Glutamatergic neuron (in vitro differentiated cells): ENCODE measurements around the gene DUS2. TPM values are rescaled to one million over a fixed set of nuclear protein-coding genes. Genes with fewer than 3 reads are reported as not detected.

Experiments
- DNase-seq: peaks from one replicate; pipeline ENCODE4 v3.0.0; 2022
- H3K27ac Mint-ChIP-seq: one replicate; pipeline ENCODE4 v1.8.0; 2020; ENCODE audit warnings: mild to moderate bottlenecking, mixed read lengths, inconsistent platforms; ENCODE audit not compliant: unreplicated experiment
- H3K27me3 Mint-ChIP-seq: one replicate; pipeline ENCODE4 v1.8.0; 2020; ENCODE audit warnings: mild to moderate bottlenecking, moderate library complexity, mixed read lengths, inconsistent platforms; ENCODE audit not compliant: unreplicated experiment
- H3K36me3 Mint-ChIP-seq: one replicate; pipeline ENCODE4 v1.8.0; 2020; ENCODE audit warnings: mild to moderate bottlenecking, mixed read lengths, inconsistent platforms; ENCODE audit not compliant: unreplicated experiment
- H3K4me1 Mint-ChIP-seq: one replicate; pipeline ENCODE4 v1.8.0; 2020; ENCODE audit warnings: mild to moderate bottlenecking, low read depth, mixed read lengths, inconsistent platforms; ENCODE audit not compliant: unreplicated experiment
- H3K4me3 Mint-ChIP-seq: one replicate; pipeline ENCODE4 v1.8.0; 2020; ENCODE audit warnings: mild to moderate bottlenecking, mixed read lengths, inconsistent platforms; ENCODE audit not compliant: unreplicated experiment
- H3K9me3 Mint-ChIP-seq: one replicate; pipeline ENCODE4 v1.8.0; 2020; ENCODE audit warnings: mild to moderate bottlenecking, moderate library complexity, mixed read lengths, inconsistent platforms; ENCODE audit not compliant: unreplicated experiment
- total RNA-seq: library from RNA; stranded (reverse); fragmentation: NEBNext Ultra II Directional; extraction: Animal tissue kit (Norgen Biotek cat#: 25700); gene quantifications from one replicate; pipeline ENCODE4 v1.2.1, GENCODE V29; 2021; ENCODE audit not compliant: unreplicated experiment
- TF ChIP-seq, protein P1 (sequence below): fragments of 200-600 bp; sonication (generic); IDR thresholded peaks from one replicate; pipeline ENCODE4 v1.5.0; 2021; ENCODE audit not compliant: partially characterized antibody, unreplicated experiment

The DUS2 gene
- total RNA-seq, 1 donor from 2014 or later = 21.0 TPM

DNA sequence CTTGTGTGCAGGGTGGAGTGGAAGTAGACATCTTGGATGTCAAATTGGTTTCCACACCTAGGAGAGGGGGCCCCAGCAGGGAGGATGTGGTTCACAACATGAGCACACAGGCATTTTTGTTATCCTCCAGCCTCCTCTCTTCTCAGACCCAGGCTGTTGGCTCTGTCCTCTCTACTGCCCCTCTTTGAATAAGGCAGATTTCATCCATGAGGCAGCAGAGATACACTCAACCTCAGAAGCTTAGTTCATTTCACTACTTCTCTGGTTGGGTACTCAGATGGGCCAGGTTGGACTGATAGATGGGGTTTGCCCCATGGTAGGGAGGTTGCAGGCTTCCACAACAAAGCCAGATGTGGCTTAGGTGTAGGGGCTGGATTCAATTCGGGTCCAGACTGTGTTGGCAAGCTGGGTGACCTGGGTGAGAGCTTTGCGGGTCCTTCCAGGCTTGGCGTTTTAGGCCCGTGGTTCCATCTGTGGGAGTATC is 39.9 kb downstream of the DUS2 start:
- DNase-seq = no peak
- peaks cover 1% of the 10 kb centered on the region for H3K27me3 Mint-ChIP-seq
- no peak overlapping the region for H3K27ac Mint-ChIP-seq
- no peak overlapping the region for H3K4me3 Mint-ChIP-seq
- TF ChIP-seq, protein P1, sequence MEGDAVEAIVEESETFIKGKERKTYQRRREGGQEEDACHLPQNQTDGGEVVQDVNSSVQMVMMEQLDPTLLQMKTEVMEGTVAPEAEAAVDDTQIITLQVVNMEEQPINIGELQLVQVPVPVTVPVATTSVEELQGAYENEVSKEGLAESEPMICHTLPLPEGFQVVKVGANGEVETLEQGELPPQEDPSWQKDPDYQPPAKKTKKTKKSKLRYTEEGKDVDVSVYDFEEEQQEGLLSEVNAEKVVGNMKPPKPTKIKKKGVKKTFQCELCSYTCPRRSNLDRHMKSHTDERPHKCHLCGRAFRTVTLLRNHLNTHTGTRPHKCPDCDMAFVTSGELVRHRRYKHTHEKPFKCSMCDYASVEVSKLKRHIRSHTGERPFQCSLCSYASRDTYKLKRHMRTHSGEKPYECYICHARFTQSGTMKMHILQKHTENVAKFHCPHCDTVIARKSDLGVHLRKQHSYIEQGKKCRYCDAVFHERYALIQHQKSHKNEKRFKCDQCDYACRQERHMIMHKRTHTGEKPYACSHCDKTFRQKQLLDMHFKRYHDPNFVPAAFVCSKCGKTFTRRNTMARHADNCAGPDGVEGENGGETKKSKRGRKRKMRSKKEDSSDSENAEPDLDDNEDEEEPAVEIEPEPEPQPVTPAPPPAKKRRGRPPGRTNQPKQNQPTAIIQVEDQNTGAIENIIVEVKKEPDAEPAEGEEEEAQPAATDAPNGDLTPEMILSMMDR = no peak
- peaks cover 5% of the 10 kb centered on the region for H3K36me3 Mint-ChIP-seq
- H3K9me3 Mint-ChIP-seq = peaks cover 3% of the 10 kb centered on the region
- H3K4me1 Mint-ChIP-seq = peaks cover 10% of the 10 kb centered on the region

DNA sequence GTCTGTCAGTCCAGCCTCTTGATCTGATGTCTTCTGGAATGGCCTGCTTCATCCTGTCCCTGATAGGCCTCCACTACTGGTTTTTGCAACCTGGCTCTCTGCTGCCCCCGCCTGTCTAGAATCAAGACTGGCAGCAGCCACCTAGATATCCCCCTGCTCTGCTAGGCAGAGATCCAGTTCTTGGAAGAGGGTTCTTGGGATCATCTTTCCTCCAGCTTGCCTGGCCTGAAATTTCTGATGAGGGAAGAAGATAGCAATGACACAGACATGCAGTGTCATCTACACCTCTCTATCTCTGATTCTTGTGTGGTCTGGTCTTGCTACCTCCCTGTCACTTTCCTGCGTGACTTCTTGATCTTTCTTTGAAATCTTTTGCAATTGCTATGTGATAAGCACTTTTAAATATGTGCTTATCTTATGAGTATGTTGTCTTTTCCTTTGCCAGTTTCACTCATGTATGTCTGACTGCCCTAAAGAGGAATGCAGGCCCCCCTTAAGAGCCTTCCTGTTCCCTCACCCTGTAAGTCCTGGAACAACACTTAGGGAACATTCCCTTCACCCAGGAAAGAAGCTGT is 41.8 kb downstream of the DUS2 start:
- Mint-ChIP-seq H3K9me3 (peaks cover 3% of the 10 kb centered on the region), H3K27me3 (peaks cover 1% of the 10 kb centered on the region), H3K27ac (no peak overlapping the region), H3K4me1 (peaks cover 12% of the 10 kb centered on the region), H3K36me3 (peaks cover 5% of the 10 kb centered on the region), H3K4me3 (peak overlapping the region; percentile 8)
- TF ChIP-seq, protein P1 = peak; percentile 73
- peak; percentile 82 for DNase-seq

DNA sequence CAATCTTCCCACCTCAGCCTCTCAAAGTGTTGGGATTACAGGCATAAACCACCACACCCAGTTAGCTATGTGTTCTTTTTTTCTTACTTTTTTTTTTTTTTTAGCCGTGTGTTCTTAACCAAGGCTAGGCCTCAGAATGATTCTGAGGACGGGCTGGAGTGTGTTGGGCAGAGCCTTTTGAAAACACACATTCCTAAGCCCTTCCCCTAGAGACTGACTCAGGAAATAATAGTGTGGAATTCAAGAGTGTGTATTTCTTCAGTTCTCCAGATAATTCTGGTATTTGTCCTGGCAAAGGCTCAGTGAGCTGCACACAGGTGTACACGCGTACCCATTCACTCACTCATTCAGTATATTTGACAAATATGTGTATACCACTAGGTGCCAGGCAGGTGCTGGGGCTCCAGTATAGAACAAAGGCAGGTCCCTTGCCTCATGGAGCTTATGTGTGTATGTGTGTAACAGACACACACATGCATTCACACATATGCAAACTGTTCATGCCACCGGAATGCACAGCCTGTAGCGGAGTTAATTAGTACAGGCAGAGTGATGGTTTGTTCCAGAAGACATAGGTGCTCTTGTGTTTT is 42.7 kb downstream of the DUS2 start:
- peaks cover 3% of the 10 kb centered on the region for H3K9me3 Mint-ChIP-seq
- H3K27me3 Mint-ChIP-seq = peaks cover 1% of the 10 kb centered on the region
- H3K4me1 Mint-ChIP-seq = peaks cover 20% of the 10 kb centered on the region
- peaks cover 5% of the 10 kb centered on the region for H3K36me3 Mint-ChIP-seq
- TF ChIP-seq, protein P1 = no peak
- H3K4me3 Mint-ChIP-seq = no peak overlapping the region
- no peak for DNase-seq
- H3K27ac Mint-ChIP-seq = no peak overlapping the region

DNA sequence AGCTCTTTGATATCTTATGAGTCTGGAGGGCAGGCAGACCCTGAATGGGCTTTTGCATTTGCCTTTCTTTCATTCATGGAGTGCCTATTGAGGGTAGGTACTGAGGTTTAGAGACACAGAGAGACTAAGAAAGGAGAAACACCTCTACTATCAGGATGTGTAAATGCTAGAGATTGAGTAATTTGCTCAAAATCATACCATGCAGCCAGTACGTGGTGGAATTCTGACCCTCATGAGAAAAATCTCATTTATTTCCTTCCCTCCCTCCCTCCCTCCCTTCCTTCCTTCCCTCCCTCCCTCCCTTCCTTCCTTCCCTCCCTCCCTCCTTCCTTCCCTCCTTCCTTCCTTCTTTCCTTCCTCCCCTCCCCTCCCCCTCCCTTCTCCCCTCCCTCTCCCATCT is 43.7 kb downstream of the DUS2 start:
- peaks cover 3% of the 10 kb centered on the region for H3K9me3 Mint-ChIP-seq
- peaks cover 17% of the 10 kb centered on the region for H3K4me1 Mint-ChIP-seq
- peaks cover 5% of the 10 kb centered on the region for H3K27me3 Mint-ChIP-seq
- no peak overlapping the region for H3K4me3 Mint-ChIP-seq
- H3K36me3 Mint-ChIP-seq = peaks cover 5% of the 10 kb centered on the region
- no peak overlapping the region for H3K27ac Mint-ChIP-seq
- no peak for DNase-seq
- TF ChIP-seq, protein P1 = no peak

DNA sequence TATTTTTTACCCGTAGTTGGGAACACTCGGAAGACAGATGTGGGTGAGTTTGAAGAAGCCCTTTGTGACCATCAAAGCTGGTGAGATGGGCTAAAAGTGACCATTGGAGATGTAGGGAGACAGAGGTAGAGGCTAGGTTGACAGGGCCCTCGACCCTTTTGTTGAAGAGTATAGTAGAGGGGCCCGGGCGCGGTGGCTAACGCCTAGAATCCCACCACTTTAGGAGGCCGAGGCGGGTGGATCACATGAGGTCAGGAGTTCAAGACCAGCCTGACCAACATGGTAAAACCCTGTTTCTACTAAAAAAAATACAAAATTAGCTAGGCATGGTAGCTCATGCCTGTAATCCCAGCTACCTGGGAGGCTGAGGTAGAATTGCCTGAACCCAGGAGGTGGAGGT is 45.8 kb downstream of the DUS2 start:
- DNase-seq = no peak
- peaks cover 3% of the 10 kb centered on the region for H3K9me3 Mint-ChIP-seq
- peak overlapping the region; percentile 30 for H3K4me3 Mint-ChIP-seq
- H3K4me1 Mint-ChIP-seq = peaks cover 19% of the 10 kb centered on the region
- peaks cover 5% of the 10 kb centered on the region for H3K27me3 Mint-ChIP-seq
- peak overlapping the region; percentile 68 for H3K27ac Mint-ChIP-seq
- H3K36me3 Mint-ChIP-seq = peaks cover 5% of the 10 kb centered on the region
- TF ChIP-seq, protein P1 = no peak
